ENCODE results near the gene RNF41. TPM values are rescaled to one million over a fixed set of nuclear protein-coding genes. Genes with fewer than 3 reads are reported as not detected.

Gene RNF41
- total RNA-seq (2016; rRNA removed; fragmentation: Illumina TruSeq; extraction: Trizol) (27.1 and 32.9 TPM in 2 replicates), polyA plus RNA-seq (2011; rRNA removed) (39.4 and 46.7 TPM in 2 replicates), polyA minus RNA-seq (2011; rRNA and poly(A)+ RNA removed; ENCODE audit: low replicate concordance) (241 and 278 TPM in 2 replicates), Bru-seq, nascent RNA (percentile 63 among the genes with signal in this experiment), BruChase-seq, experiment 1, labeled RNA remaining after a 6-hour chase (percentile 78 among the genes with signal in this experiment), BruChase-seq, experiment 2, labeled RNA remaining after a 2-hour chase (percentile 72 among the genes with signal in this experiment)
- total RNA-seq (2016; cell fraction: cytosol; rRNA removed; fragmentation: Illumina TruSeq; extraction: Trizol; ENCODE audit: low read depth), result 13.2 and 13.9 TPM in 2 replicates
- total RNA-seq (2016; cell fraction: insoluble cytoplasmic fraction; rRNA removed; fragmentation: Illumina TruSeq; extraction: Trizol), result 26.4 and 30.9 TPM in 2 replicates
- 32.7 and 39.6 TPM in 2 replicates for total RNA-seq (2016; cell fraction: membrane; rRNA removed; fragmentation: Illumina TruSeq; extraction: Trizol)
- total RNA-seq (2016; cell fraction: nucleus; rRNA removed; fragmentation: Illumina TruSeq; extraction: Trizol), result 18.2 and 18.7 TPM in 2 replicates
- 37.2 and 48.5 TPM in 2 replicates for polyA plus RNA-seq (2011; cell fraction: cytosol; rRNA removed)
- polyA plus RNA-seq (2011; cell fraction: nucleus; rRNA removed), result 33.0 and 35.2 TPM in 2 replicates
- polyA plus RNA-seq (2012), result 16.6 and 19.8 TPM in 2 replicates
- polyA plus RNA-seq (2016; cell fraction: cytosol; fragmentation: Illumina TruSeq; extraction: Trizol; ENCODE audit: low read depth), result 9.3 and 14.8 TPM in 2 replicates
- 23.1 and 24.0 TPM in 2 replicates for polyA plus RNA-seq (2016; cell fraction: insoluble cytoplasmic fraction; fragmentation: Illumina TruSeq; extraction: Trizol; ENCODE audit: low read depth)
- 22.3 and 25.8 TPM in 2 replicates for polyA plus RNA-seq (2016; cell fraction: membrane; fragmentation: Illumina TruSeq; extraction: Trizol; ENCODE audit: low read depth)
- polyA plus RNA-seq (2016; cell fraction: nucleus; fragmentation: Illumina TruSeq; extraction: Trizol; ENCODE audit: insufficient read depth, low read depth), result 17.4 and 20.5 TPM in 2 replicates
- polyA minus RNA-seq (2011; cell fraction: cytosol; rRNA and poly(A)+ RNA removed), result 36.8 and 40.2 TPM in 2 replicates
- 33.3 and 39.0 TPM in 2 replicates for polyA minus RNA-seq (2011; cell fraction: nucleus; rRNA and poly(A)+ RNA removed)
- long read RNA-seq, experiment 1, full-length matches to known transcripts, result 15 of 22 reads
- long read RNA-seq, experiment 1, partial matches to known transcripts, result 3 of 22 reads
- long read RNA-seq, experiment 1, other reads (novel, unspliced or antisense), result 4 of 22 reads
- long read RNA-seq, experiment 2, full-length matches to known transcripts, result 36 of 88 reads
- long read RNA-seq, experiment 2, partial matches to known transcripts, result 7 of 88 reads
- long read RNA-seq, experiment 2, other reads (novel, unspliced or antisense), result 45 of 88 reads

GRCh38 chr12:56221757-56222530 is at the start of gene RNF41:
Gene RNF41 (minus strand): TSS chr12:56221922. CDS start chr12:56214047, 7,875 bp downstream.
- in situ Hi-C loops (cut with HindIII; ENCODE audit: extremely low pct_ligation_motif_present, low pct_unique_long_range_greater_than_20kb), result loop anchor here (5.0 kb wide), 1 partner anchor 35 kb away; the partner anchor contains the start of gene ANKRD52
- Histone ChIP-seq H2AFZ (ENCODE audit: low read length) (no peak within 1 kb of the TSS), H4K20me1 (ENCODE audit: insufficient read depth, low read length) (no peaks in the 10 kb centered on the region), H3K79me2 (ENCODE audit: insufficient read depth, low read length) (peaks cover 12% of the 10 kb centered on the region), H3K9ac (ENCODE audit: insufficient read depth, low read depth, low read length) (peak within 1 kb of the TSS; percentile 90), H3K4me1 (ENCODE audit: insufficient read depth, low read length) (peaks cover 37% of the 10 kb centered on the region), H3K4me3 (replicated peaks in 1 of 3; ENCODE audit: insufficient read depth in 1 of 3, low read depth in 2 of 3, low read length in 3 of 3) (peak within 1 kb of the TSS; percentile 91 to 94 (median 91)), H3K4me2 (ENCODE audit: low read depth, low read length) (peak within 1 kb of the TSS; percentile 95), H3K27me3 (ENCODE audit: control insufficient read depth in 1 of 2, insufficient read depth in 2 of 2, low read length in 2 of 2) (no peaks in the 10 kb centered on the region; a peak in 1 of 5 replicates), H3K27ac (ENCODE audit: extremely low read length, insufficient read depth, low read length) (peak within 1 kb of the TSS; percentile 89), H3K36me3 (replicated peaks in 1 of 2; ENCODE audit: control insufficient read depth in 1 of 2, insufficient read depth in 2 of 2, low read length in 2 of 2) (no peaks in the 10 kb centered on the region; a peak in 2 of 5 replicates), H3K9me3 (ENCODE audit: low read length) (no peaks in the 10 kb centered on the region)
- WGBS (ENCODE audit: low lambda C conversion rate), result 1% methylated on average over 32 of the region's 42 CpGs
- TSS peak; percentile 86 for BruUV-seq (replicated peaks)
- FAIRE-seq (peak; percentile 94), ATAC-seq (peak; percentile 89), DNase-seq (ENCODE audit: low spot score) (peak; percentile 91)
- intact Hi-C loops (cut with micrococcal nuclease; ENCODE audit: unreplicated experiment), result loop anchor here (2.0 to 5.0 kb wide), 3 partner anchors 15 to 103 kb away; partner anchors contain the start of genes ANKRD52 and ZC3H10
- ChIA-PET POLR2A (interaction anchor here (0.5 to 3.8 kb wide), 43 partner anchors 10 to 1233 kb away, joined by 3 to 96 read pairs (median 5); partner anchors contain the start of genes ANKRD52, CNPY2, COQ10A and CS), CTCF (ENCODE audit: low intra/inter-chr PET ratio, low total read pairs) (interaction anchor here (0.7 to 1.1 kb wide), 3 partner anchors 10 to 95 kb away, joined by 3 read pairs; no protein-coding TSS in a partner anchor)
- TF ChIP-seq ZBTB7A (CRISPR knock-in tag; IDR thresholded peaks at IDR 0.05) (0 out of 2 replicates have a peak, but pooled peaks have one; percentile 23), ZNF44 (CRISPR knock-in tag; IDR thresholded peaks at IDR 0.05) (peak; percentile 92), FOXK1 (CRISPR knock-in tag; IDR thresholded peaks at IDR 0.05; ENCODE audit: borderline replicate concordance, low read depth) (peak; percentile 76; the same call in 1 of the 2 replicates), ZNF607 (CRISPR knock-in tag; IDR thresholded peaks at IDR 0.05; ENCODE audit: borderline replicate concordance) (0 out of 2 replicates have a peak, but pooled peaks have one; percentile 74), PPARG (CRISPR knock-in tag; conservative IDR thresholded peaks at IDR 0.05) (peak; percentile 27; the same call in 1 of the 2 replicates), FOXO1 (CRISPR knock-in tag; IDR thresholded peaks at IDR 0.05) (peak; percentile 16; the same call in 1 of the 2 replicates), ZNF451 (CRISPR knock-in tag; IDR thresholded peaks at IDR 0.05) (no peak), ELF1 (CRISPR knock-in tag; IDR thresholded peaks at IDR 0.05) (peak; percentile 82), IKZF5 (CRISPR knock-in tag; IDR thresholded peaks at IDR 0.05) (peak; percentile 85), RBFOX2 (IDR thresholded peaks at IDR 0.05; ENCODE audit: low read depth, low read length) (peak; percentile 77), HNRNPLL (IDR thresholded peaks at IDR 0.05; ENCODE audit: low read depth, low read length, poor library complexity, severe bottlenecking) (peak; percentile 69), BRCA1 (CRISPR knock-in tag; IDR thresholded peaks at IDR 0.05) (peak; percentile 90), KLF16 (CRISPR knock-in tag; IDR thresholded peaks at IDR 0.05) (peak in 1 of 2 experiments; percentile 80; a peak in 1 of 4 replicates), FOXM1 (CRISPR knock-in tag; IDR thresholded peaks at IDR 0.05) (no peak), ERF (CRISPR knock-in tag; IDR thresholded peaks at IDR 0.05) (peak; percentile 76), PCBP2 (optimal IDR thresholded peaks at IDR 0.05; ENCODE audit: low read depth, low read length, poor library complexity, severe bottlenecking) (peak; percentile 53), NFYB (CRISPR knock-in tag; IDR thresholded peaks at IDR 0.05) (peak; percentile 64), ZNF224 (CRISPR knock-in tag; IDR thresholded peaks at IDR 0.05) (peak; percentile 75; the same call in 1 of the 2 replicates)

All from HepG2 (cell line).